ENCODE data around the gene MEIG1. TPM values are rescaled to one million over a fixed set of nuclear protein-coding genes. Genes with fewer than 3 reads are reported as not detected.

Gene MEIG1, protein sequence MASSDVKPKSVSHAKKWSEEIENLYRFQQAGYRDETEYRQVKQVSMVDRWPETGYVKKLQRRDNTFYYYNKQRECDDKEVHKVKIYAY
- total RNA-seq (2022; extraction: Qiagen RNA extraction), result 0.43 to 0.83 TPM (median 0.63 TPM) in 5 replicates

GRCh38 chr10:14959221-14960057 is at the start of gene MEIG1:
MEIG1 (plus strand) TSS chr10:14959388; CDS start chr10:14966469, 7,081 bp downstream.

DNA sequence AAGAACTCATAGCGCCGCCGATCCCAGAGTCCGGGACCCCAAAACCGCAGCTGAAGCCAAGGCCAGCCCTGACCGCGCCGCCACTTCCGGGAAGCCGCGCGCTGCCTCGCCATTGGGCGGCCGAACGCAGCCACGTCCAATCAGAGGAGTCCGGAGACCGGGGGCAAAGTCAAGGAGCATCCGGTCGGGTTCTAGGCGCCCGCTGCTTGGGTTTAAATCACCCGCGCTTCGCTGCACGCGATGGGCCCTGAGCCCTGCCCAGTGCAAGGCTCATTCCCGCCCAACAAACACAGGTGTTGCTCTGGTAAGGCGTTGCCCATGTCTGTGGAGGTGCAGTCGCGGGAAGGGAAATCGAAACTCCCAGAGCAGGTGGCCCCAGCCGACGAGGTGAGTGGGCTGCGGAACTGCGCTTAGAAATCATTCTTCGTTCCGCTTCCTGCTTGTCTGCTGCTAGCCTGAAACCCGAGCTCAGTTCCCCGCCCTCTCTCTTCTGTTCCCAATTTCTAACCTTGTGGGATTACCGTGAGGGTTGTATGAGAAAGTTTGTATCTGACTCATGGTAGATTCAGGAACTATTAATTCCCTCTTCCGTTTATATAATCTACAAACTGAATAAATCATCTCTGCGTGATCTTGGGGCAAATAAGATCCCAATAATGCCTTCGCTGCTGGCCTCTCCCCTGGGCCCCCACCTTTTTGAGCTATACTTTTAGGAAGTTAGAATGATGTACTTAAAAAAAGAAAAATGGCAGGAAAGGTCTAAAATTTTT is 5.0 kb upstream of the MEIG1 start, which contains the start of gene DCLRE1C:
Gene DCLRE1C, minus strand, starts transcription at position 96 of the 770 bp plus-strand sequence. Its CDS starts 86 bp downstream, at position 10.

Other genes with a start within 250 kb of the MEIG1 start
- gene FAM107B, start 184.5 kb upstream of the MEIG1 start, total RNA-seq (2022; extraction: Qiagen RNA extraction), result 86.8 to 124 TPM (median 99.1 TPM) in 5 replicates
- gene CDNF, start 121.4 kb upstream of the MEIG1 start, total RNA-seq (2022; extraction: Qiagen RNA extraction), result 0.77 to 1.3 TPM (median 0.92 TPM) in 5 replicates
- 37.8 to 42.4 TPM (median 40.0 TPM) in 5 replicates for gene HSPA14, start 121.1 kb upstream of the MEIG1 start, total RNA-seq (2022; extraction: Qiagen RNA extraction)
- 10.2 to 12.5 TPM (median 10.3 TPM) in 5 replicates for gene MSANTD7, start 121.1 kb upstream of the MEIG1 start, total RNA-seq (2022; extraction: Qiagen RNA extraction)
- 17.0 to 19.1 TPM (median 18.8 TPM) in 5 replicates for gene SUV39H2, start 80.5 kb upstream of the MEIG1 start, total RNA-seq (2022; extraction: Qiagen RNA extraction)
- gene DCLRE1C, start 5.3 kb upstream of the MEIG1 start, total RNA-seq (2022; extraction: Qiagen RNA extraction), result 4.7 to 7.0 TPM (median 5.1 TPM) in 5 replicates
- 0.92 to 1.0 TPM (median 0.94 TPM) in 5 replicates for gene OLAH, start 84.6 kb downstream of the MEIG1 start, total RNA-seq (2022; extraction: Qiagen RNA extraction)
- gene ACBD7, start 129.4 kb downstream of the MEIG1 start, total RNA-seq (2022; extraction: Qiagen RNA extraction), result 1.0 to 1.4 TPM (median 1.2 TPM) in 5 replicates
- gene RPP38, start 138.0 kb downstream of the MEIG1 start, total RNA-seq (2022; extraction: Qiagen RNA extraction), result 34.3 to 36.2 TPM (median 34.9 TPM) in 5 replicates
- gene NMT2, start 209.3 kb downstream of the MEIG1 start, total RNA-seq (2022; extraction: Qiagen RNA extraction), result 20.6 to 24.5 TPM (median 21.0 TPM) in 5 replicates

Data from A549 treated with AZD2906 at 1 μM for 4 hours (cell line).